ENCODE results near the gene PLPP3. TPM values are rescaled to one million over a fixed set of nuclear protein-coding genes. Genes with fewer than 3 reads are reported as not detected.
A peak's percentile ranks its signal among the peaks of the same experiment; 100 is the strongest.

Gene PLPP3
- total RNA-seq, 1 experiment from 2014 or later: 26.7 TPM

DNA sequence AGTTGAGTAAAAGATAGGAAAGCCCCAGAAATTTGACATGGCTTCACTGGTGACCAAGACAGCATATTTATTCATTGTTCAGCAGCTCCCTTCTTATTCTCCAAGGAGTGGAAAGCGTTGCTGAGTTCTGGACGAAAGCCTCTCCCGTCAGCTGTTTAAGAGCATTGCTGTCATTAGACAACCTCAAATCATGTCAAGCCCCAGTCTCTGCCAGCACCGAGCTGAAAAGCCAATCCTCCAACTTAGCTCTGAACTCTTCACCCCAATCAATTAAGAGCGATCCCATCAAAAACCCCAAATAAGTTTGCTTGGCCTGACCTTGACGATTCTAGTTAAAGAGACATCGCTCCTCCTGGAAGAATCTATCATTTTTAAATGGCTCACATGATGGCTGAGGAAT is 110.8 kb downstream of the PLPP3 start:
- Histone ChIP-seq H3K79me1 (ENCODE audit: insufficient read depth, low read depth, low read length, poor library complexity, severe bottlenecking) (no peaks in the 10 kb centered on the region), H3K23me2 (ENCODE audit: insufficient read length, low read depth, low read length, poor library complexity, severe bottlenecking) (no peaks in the 10 kb centered on the region), H4K91ac (ENCODE audit: insufficient read length, low read depth, low read length) (no peak overlapping the region), H3K14ac (ENCODE audit: insufficient read depth, low read length) (no peak overlapping the region), H3K4ac (ENCODE audit: low read depth, low read length) (no peak overlapping the region), H3K4me2 (ENCODE audit: insufficient read depth, insufficient read length, low read length) (no peak overlapping the region), H2AFZ (ENCODE audit: low read length) (no peak overlapping the region), H3K9ac (ENCODE audit: extremely low read depth, insufficient read length, low read length) (no peak overlapping the region), H3K4me1 (ENCODE audit: insufficient read depth, low read length) (no peaks in the 10 kb centered on the region), H3K27me3 (ENCODE audit: insufficient read depth, low read length) (no peaks in the 10 kb centered on the region), H3K56ac (ENCODE audit: insufficient read length, low read depth, low read length) (no peak overlapping the region), H2BK120ac (ENCODE audit: low read depth, low read length, poor library complexity, severe bottlenecking) (no peak overlapping the region), H3K79me2 (ENCODE audit: insufficient read depth, low read length) (no peaks in the 10 kb centered on the region), H2BK20ac (ENCODE audit: low read depth, low read length, poor library complexity, severe bottlenecking) (peak overlapping the region; percentile 60), H3K9me3 (ENCODE audit: control insufficient read depth, low read depth, low read length) (no peaks in the 10 kb centered on the region), H3K18ac (ENCODE audit: insufficient read length, low read depth, low read length) (no peak overlapping the region), H2AK5ac (ENCODE audit: insufficient read length, low read length) (no peak overlapping the region), H3K23ac (ENCODE audit: insufficient read length, low read depth, low read length) (no peak overlapping the region), H3T11ph (ENCODE audit: low read length) (no peak overlapping the region), H2BK5ac (ENCODE audit: insufficient read length, low read length) (no peak overlapping the region), H3K27ac (ENCODE audit: insufficient read length, low read depth, low read length) (no peak overlapping the region), H4K20me1 (ENCODE audit: control insufficient read depth, insufficient read depth, insufficient read length) (no peaks in the 10 kb centered on the region), H2BK15ac (ENCODE audit: low read depth, low read length) (no peak overlapping the region), H4K8ac (replicated peaks; ENCODE audit: insufficient read length, low read depth, low read length) (no peak overlapping the region), H4K5ac (ENCODE audit: insufficient read length, low read depth, low read length) (no peak overlapping the region), H2BK12ac (ENCODE audit: insufficient read length, low read depth, low read length) (no peak overlapping the region)
- no peak overlapping the region; a peak in 1 of 7 replicates for H3K27ac Mint-ChIP-seq
- H3K9me3 Mint-ChIP-seq: no peaks in the 10 kb centered on the region
- TF ChIP-seq, protein P1, sequence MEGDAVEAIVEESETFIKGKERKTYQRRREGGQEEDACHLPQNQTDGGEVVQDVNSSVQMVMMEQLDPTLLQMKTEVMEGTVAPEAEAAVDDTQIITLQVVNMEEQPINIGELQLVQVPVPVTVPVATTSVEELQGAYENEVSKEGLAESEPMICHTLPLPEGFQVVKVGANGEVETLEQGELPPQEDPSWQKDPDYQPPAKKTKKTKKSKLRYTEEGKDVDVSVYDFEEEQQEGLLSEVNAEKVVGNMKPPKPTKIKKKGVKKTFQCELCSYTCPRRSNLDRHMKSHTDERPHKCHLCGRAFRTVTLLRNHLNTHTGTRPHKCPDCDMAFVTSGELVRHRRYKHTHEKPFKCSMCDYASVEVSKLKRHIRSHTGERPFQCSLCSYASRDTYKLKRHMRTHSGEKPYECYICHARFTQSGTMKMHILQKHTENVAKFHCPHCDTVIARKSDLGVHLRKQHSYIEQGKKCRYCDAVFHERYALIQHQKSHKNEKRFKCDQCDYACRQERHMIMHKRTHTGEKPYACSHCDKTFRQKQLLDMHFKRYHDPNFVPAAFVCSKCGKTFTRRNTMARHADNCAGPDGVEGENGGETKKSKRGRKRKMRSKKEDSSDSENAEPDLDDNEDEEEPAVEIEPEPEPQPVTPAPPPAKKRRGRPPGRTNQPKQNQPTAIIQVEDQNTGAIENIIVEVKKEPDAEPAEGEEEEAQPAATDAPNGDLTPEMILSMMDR (conservative IDR thresholded peaks at IDR 0.05): no peak
- DNase-seq: no peak
- no peaks in the 10 kb centered on the region; a peak in 1 of 7 replicates for H3K36me3 Mint-ChIP-seq (ENCODE audit: insufficient read depth in 1 of 3, low read depth in 3 of 3)
- H3K27me3 Mint-ChIP-seq (ENCODE audit: low read depth): peaks cover 5% of the 10 kb centered on the region
- no peak overlapping the region for H3K4me3 Mint-ChIP-seq
- peaks cover 0 to 12% of the 10 kb centered on the region in 2 experiments; a peak in 3 of 4 replicates for H3K4me1 Mint-ChIP-seq
- no CpG with 5 or more reads among the region's 7 CpGs for WGBS (ENCODE audit: extremely low coverage, insufficient read length, low lambda C conversion rate)

Measured in H9 (cell line).